Nephron (organoid): ENCODE data around the gene ASTN1.

Source experiments
- H3K27ac Mint-ChIP-seq, 3 experiments: 2 replicates each; pipeline ENCODE4 v1.8.0; 2020; ENCODE audit warnings: mixed read lengths in 3 of 3, mild to moderate bottlenecking in 2 of 3, moderate library complexity in 1 of 3
- H3K27me3 Mint-ChIP-seq: 2 replicates; pipeline ENCODE4 v1.8.0; 2021; ENCODE audit warnings: low read depth, mild to moderate bottlenecking, moderate library complexity, mixed read lengths
- H3K36me3 Mint-ChIP-seq: 2 replicates; pipeline ENCODE4 v1.8.0; 2020; ENCODE audit warnings: low read depth, mixed read lengths
- H3K4me1 Mint-ChIP-seq: 2 replicates; pipeline ENCODE4 v1.8.0; 2020; ENCODE audit warnings: mixed read lengths
- H3K4me3 Mint-ChIP-seq, 3 experiments: 2 replicates each; pipeline ENCODE4 v1.8.0; 2020; ENCODE audit warnings: mild to moderate bottlenecking in 3 of 3, mixed read lengths in 3 of 3, moderate library complexity in 2 of 3
- H3K9me3 Mint-ChIP-seq: 2 replicates; pipeline ENCODE4 v1.8.0; 2020; ENCODE audit warnings: mixed read lengths
- TF ChIP-seq, protein P1 (sequence below), 3 experiments: fragments of 200-600 bp; sonication (generic); IDR thresholded peaks; one replicate each; pipeline ENCODE4 v1.5.0; 2021; ENCODE audit warnings: antibody characterized with exemption in 3 of 3; ENCODE audit not compliant: unreplicated experiment in 3 of 3

The ASTN1 gene

GRCh38 chr1:177146499-177146898, 18.0 kb downstream of the ASTN1 start:
- Mint-ChIP-seq H3K4me1 (peaks cover 7% of the 10 kb centered on the region), H3K9me3 (no peaks in the 10 kb centered on the region), H3K4me3 (no peak overlapping the region), H3K27ac (no peak overlapping the region), H3K27me3 (no peaks in the 10 kb centered on the region), H3K36me3 (no peaks in the 10 kb centered on the region)
- TF ChIP-seq, protein P1, sequence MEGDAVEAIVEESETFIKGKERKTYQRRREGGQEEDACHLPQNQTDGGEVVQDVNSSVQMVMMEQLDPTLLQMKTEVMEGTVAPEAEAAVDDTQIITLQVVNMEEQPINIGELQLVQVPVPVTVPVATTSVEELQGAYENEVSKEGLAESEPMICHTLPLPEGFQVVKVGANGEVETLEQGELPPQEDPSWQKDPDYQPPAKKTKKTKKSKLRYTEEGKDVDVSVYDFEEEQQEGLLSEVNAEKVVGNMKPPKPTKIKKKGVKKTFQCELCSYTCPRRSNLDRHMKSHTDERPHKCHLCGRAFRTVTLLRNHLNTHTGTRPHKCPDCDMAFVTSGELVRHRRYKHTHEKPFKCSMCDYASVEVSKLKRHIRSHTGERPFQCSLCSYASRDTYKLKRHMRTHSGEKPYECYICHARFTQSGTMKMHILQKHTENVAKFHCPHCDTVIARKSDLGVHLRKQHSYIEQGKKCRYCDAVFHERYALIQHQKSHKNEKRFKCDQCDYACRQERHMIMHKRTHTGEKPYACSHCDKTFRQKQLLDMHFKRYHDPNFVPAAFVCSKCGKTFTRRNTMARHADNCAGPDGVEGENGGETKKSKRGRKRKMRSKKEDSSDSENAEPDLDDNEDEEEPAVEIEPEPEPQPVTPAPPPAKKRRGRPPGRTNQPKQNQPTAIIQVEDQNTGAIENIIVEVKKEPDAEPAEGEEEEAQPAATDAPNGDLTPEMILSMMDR (IDR thresholded peaks at IDR 0.05; ENCODE audit: unreplicated experiment in 3 of 3): no peak

GRCh38 chr1:177145106-177146070, 19.1 kb downstream of the ASTN1 start:
- peaks cover 7% of the 10 kb centered on the region for H3K4me1 Mint-ChIP-seq
- no peaks in the 10 kb centered on the region for H3K27me3 Mint-ChIP-seq
- H3K4me3 Mint-ChIP-seq: no peak overlapping the region
- TF ChIP-seq, protein P1 (IDR thresholded peaks at IDR 0.05; ENCODE audit: unreplicated experiment in 3 of 3): no peak
- H3K9me3 Mint-ChIP-seq: no peaks in the 10 kb centered on the region
- H3K27ac Mint-ChIP-seq: peak overlapping the region in 1 of 3 experiments; percentile 9
- H3K36me3 Mint-ChIP-seq: no peaks in the 10 kb centered on the region

DNA sequence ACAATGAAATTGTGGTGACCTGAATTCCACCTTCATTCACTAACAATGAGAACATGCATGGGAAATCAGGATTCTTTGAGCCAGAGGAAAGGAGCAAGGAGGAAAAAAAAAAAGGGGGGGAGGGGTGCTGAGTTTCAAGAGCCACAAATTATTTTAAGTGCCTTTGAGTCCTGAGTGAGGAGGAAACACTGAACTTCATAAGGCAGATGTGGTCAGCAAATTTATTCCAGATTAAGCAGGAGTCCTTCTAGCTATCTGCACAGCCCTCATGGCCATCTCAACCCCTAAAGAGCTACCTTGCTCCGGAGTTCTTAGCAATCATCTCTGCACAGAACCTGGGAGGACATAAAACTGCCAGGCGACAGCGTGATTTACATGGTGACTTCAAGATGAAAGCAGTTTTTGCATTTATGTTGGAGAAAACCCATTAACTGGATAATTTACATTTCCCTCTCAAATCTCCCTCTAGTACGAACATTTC, 21.7 kb downstream of the ASTN1 start:
- Mint-ChIP-seq H3K27me3 (no peaks in the 10 kb centered on the region), H3K9me3 (no peaks in the 10 kb centered on the region), H3K4me3 (no peak overlapping the region), H3K27ac (no peak overlapping the region), H3K36me3 (no peaks in the 10 kb centered on the region), H3K4me1 (peaks cover 7% of the 10 kb centered on the region)
- TF ChIP-seq, protein P1 (IDR thresholded peaks at IDR 0.05; ENCODE audit: unreplicated experiment in 3 of 3): no peak

DNA sequence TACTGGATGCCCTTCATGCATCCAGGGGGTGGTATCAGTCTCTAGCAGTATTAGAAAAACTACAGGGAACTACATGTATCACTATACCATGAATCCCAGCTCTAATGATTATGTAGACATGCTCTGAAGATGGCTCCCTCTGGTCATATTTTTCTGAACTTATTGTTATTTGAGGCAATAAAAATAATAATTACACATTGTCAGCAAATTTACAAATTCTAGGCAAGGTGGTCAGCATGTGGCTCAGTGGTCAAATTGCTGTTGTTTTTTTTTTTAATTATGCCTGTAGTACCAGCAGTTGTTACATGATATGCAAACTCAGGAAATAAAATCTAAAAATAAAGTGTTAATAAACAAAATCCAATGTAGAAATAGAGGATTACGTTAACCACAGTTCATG, 22.5 kb downstream of the ASTN1 start:
- Mint-ChIP-seq H3K27ac (no peak overlapping the region), H3K27me3 (no peaks in the 10 kb centered on the region), H3K9me3 (no peaks in the 10 kb centered on the region), H3K36me3 (no peaks in the 10 kb centered on the region), H3K4me1 (peaks cover 7% of the 10 kb centered on the region), H3K4me3 (no peak overlapping the region)
- TF ChIP-seq, protein P1 (IDR thresholded peaks at IDR 0.05; ENCODE audit: unreplicated experiment in 3 of 3): no peak

DNA sequence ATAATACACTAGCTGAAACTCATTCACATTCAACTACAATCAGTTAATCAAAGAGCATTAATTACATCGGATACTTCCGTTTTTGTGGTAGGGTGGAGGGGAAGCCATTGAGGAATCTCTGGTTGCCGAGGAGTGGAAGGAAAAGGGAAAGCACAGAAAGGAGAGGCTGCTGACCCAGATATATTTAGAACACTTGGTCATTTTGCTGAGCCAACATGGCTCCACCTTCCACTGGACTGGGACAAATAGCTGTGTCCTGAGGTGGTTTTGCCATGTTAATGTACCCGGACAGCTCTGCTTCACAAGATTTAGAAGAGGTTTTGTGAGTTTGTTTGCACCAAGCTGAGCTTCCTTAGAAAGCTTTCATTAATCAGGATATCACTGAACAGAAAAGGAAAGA, 26.2 kb downstream of the ASTN1 start:
- H3K4me1 Mint-ChIP-seq: no peaks in the 10 kb centered on the region
- TF ChIP-seq, protein P1 (IDR thresholded peaks at IDR 0.05; ENCODE audit: unreplicated experiment in 3 of 3): no peak
- no peaks in the 10 kb centered on the region for H3K9me3 Mint-ChIP-seq
- no peak overlapping the region for H3K27ac Mint-ChIP-seq
- no peaks in the 10 kb centered on the region for H3K27me3 Mint-ChIP-seq
- H3K36me3 Mint-ChIP-seq: no peaks in the 10 kb centered on the region
- H3K4me3 Mint-ChIP-seq: no peak overlapping the region
